Activated naive CD4-positive, alpha-beta T cell treated with anti-CD3 and anti-CD28 coated beads, Interleukin-2, amount 50 U/mL, for 24 hours (primary cell): ENCODE data around the gene FAAP20.

Source experiments
- H3K27ac Mint-ChIP-seq: one replicate; pipeline ENCODE4 v1.8.0; 2021; ENCODE audit warnings: mild to moderate bottlenecking, mixed read lengths
- H3K27me3 Mint-ChIP-seq: one replicate; pipeline ENCODE4 v1.8.0; 2021; ENCODE audit warnings: mixed read lengths
- H3K36me3 Mint-ChIP-seq: one replicate; pipeline ENCODE4 v1.8.0; 2021; ENCODE audit warnings: mixed read lengths
- H3K4me1 Mint-ChIP-seq: one replicate; pipeline ENCODE4 v1.8.0; 2021; ENCODE audit warnings: mixed read lengths
- H3K4me3 Mint-ChIP-seq: one replicate; pipeline ENCODE4 v1.8.0; 2021; ENCODE audit warnings: mild to moderate bottlenecking, mixed read lengths
- H3K9me3 Mint-ChIP-seq: one replicate; pipeline ENCODE4 v1.8.0; 2021; ENCODE audit warnings: mixed read lengths

Gene FAAP20

GRCh38 chr1:2205191-2205952 is 10.8 kb upstream of the FAAP20 start:
- no peaks in the 10 kb centered on the region for H3K36me3 Mint-ChIP-seq
- no peaks in the 10 kb centered on the region for H3K27me3 Mint-ChIP-seq
- peak overlapping the region; percentile 54 for H3K4me3 Mint-ChIP-seq
- no peak overlapping the region for H3K27ac Mint-ChIP-seq
- no peaks in the 10 kb centered on the region for H3K9me3 Mint-ChIP-seq
- H3K4me1 Mint-ChIP-seq, result no peaks in the 10 kb centered on the region

- no peaks in the 10 kb centered on the region for H3K36me3 Mint-ChIP-seq
- no peaks in the 10 kb centered on the region for H3K27me3 Mint-ChIP-seq
- no peaks in the 10 kb centered on the region for H3K9me3 Mint-ChIP-seq
- peaks cover 3% of the 10 kb centered on the region for H3K4me1 Mint-ChIP-seq
- H3K27ac Mint-ChIP-seq, result no peak overlapping the region
- H3K4me3 Mint-ChIP-seq, result peak overlapping the region; percentile 15
Observed at GRCh38 chr1:2204415-2205190, 10.0 kb upstream of the FAAP20 start.

GRCh38 chr1:2203671-2204414 is 9.3 kb upstream of the FAAP20 start:
- Mint-ChIP-seq H3K4me1 (peaks cover 11% of the 10 kb centered on the region), H3K9me3 (no peaks in the 10 kb centered on the region), H3K27ac (no peak overlapping the region), H3K36me3 (no peaks in the 10 kb centered on the region), H3K27me3 (no peaks in the 10 kb centered on the region), H3K4me3 (no peak overlapping the region)

GRCh38 chr1:2202843-2203601 is 8.4 kb upstream of the FAAP20 start:
- peaks cover 19% of the 10 kb centered on the region for H3K4me1 Mint-ChIP-seq
- peak overlapping the region; percentile 62 for H3K27ac Mint-ChIP-seq
- no peak overlapping the region for H3K4me3 Mint-ChIP-seq
- H3K27me3 Mint-ChIP-seq, result no peaks in the 10 kb centered on the region
- no peaks in the 10 kb centered on the region for H3K36me3 Mint-ChIP-seq
- H3K9me3 Mint-ChIP-seq, result no peaks in the 10 kb centered on the region

GRCh38 chr1:2202008-2202575 is 7.5 kb upstream of the FAAP20 start:
- peaks cover 21% of the 10 kb centered on the region for H3K4me1 Mint-ChIP-seq
- H3K27ac Mint-ChIP-seq, result no peak overlapping the region
- H3K4me3 Mint-ChIP-seq, result no peak overlapping the region
- no peaks in the 10 kb centered on the region for H3K36me3 Mint-ChIP-seq
- H3K9me3 Mint-ChIP-seq, result no peaks in the 10 kb centered on the region
- no peaks in the 10 kb centered on the region for H3K27me3 Mint-ChIP-seq

- H3K9me3 Mint-ChIP-seq, result no peaks in the 10 kb centered on the region
- H3K27me3 Mint-ChIP-seq, result no peaks in the 10 kb centered on the region
- H3K4me1 Mint-ChIP-seq, result peaks cover 21% of the 10 kb centered on the region
- no peaks in the 10 kb centered on the region for H3K36me3 Mint-ChIP-seq
- no peak overlapping the region for H3K27ac Mint-ChIP-seq
- H3K4me3 Mint-ChIP-seq, result no peak overlapping the region
Observed at GRCh38 chr1:2201062-2201461, 6.5 kb upstream of the FAAP20 start.

- Mint-ChIP-seq H3K9me3 (no peaks in the 10 kb centered on the region), H3K4me1 (peaks cover 21% of the 10 kb centered on the region), H3K27me3 (no peaks in the 10 kb centered on the region), H3K27ac (no peak overlapping the region), H3K36me3 (no peaks in the 10 kb centered on the region), H3K4me3 (no peak overlapping the region)
Observed at GRCh38 chr1:2200308-2200943, 5.9 kb upstream of the FAAP20 start.

GRCh38 chr1:2199042-2199810 is 4.7 kb upstream of the FAAP20 start:
- Mint-ChIP-seq H3K27me3 (no peaks in the 10 kb centered on the region), H3K4me1 (peaks cover 21% of the 10 kb centered on the region)

GRCh38 chr1:2198571-2198970 is 4.0 kb upstream of the FAAP20 start:
- no peaks in the 10 kb centered on the region for H3K9me3 Mint-ChIP-seq
- H3K27me3 Mint-ChIP-seq, result no peaks in the 10 kb centered on the region
- no peaks in the 10 kb centered on the region for H3K36me3 Mint-ChIP-seq
- H3K27ac Mint-ChIP-seq, result peak overlapping the region; percentile 89
- peaks cover 21% of the 10 kb centered on the region for H3K4me1 Mint-ChIP-seq
- peak overlapping the region; percentile 89 for H3K4me3 Mint-ChIP-seq

More at GRCh38 chr1:2199042-2199810, 4.7 kb upstream of the FAAP20 start:
- Mint-ChIP-seq H3K4me3 (peak overlapping the region; percentile 89), H3K36me3 (no peaks in the 10 kb centered on the region), H3K27ac (peak overlapping the region; percentile 89), H3K9me3 (no peaks in the 10 kb centered on the region)

- Mint-ChIP-seq H3K4me1 (peaks cover 23% of the 10 kb centered on the region), H3K36me3 (no peaks in the 10 kb centered on the region), H3K27me3 (no peaks in the 10 kb centered on the region), H3K4me3 (no peak overlapping the region), H3K9me3 (no peaks in the 10 kb centered on the region), H3K27ac (no peak overlapping the region)
Observed at GRCh38 chr1:2197707-2198165, 3.2 kb upstream of the FAAP20 start.

- Mint-ChIP-seq H3K9me3 (no peaks in the 10 kb centered on the region), H3K27ac (no peak overlapping the region), H3K36me3 (no peaks in the 10 kb centered on the region), H3K4me1 (peaks cover 25% of the 10 kb centered on the region), H3K27me3 (no peaks in the 10 kb centered on the region), H3K4me3 (no peak overlapping the region)
Observed at GRCh38 chr1:2196901-2197638, 2.5 kb upstream of the FAAP20 start.

- peaks cover 29% of the 10 kb centered on the region for H3K4me1 Mint-ChIP-seq
- no peaks in the 10 kb centered on the region for H3K36me3 Mint-ChIP-seq
- no peak overlapping the region for H3K4me3 Mint-ChIP-seq
- H3K9me3 Mint-ChIP-seq, result no peaks in the 10 kb centered on the region
- H3K27me3 Mint-ChIP-seq, result no peaks in the 10 kb centered on the region
- no peak overlapping the region for H3K27ac Mint-ChIP-seq
Observed at GRCh38 chr1:2195785-2196184, 1.2 kb upstream of the FAAP20 start.

GRCh38 chr1:2194898-2195673 is 514 bp upstream of the FAAP20 start:
- H3K4me1 Mint-ChIP-seq, result peaks cover 29% of the 10 kb centered on the region
- H3K27me3 Mint-ChIP-seq, result no peaks in the 10 kb centered on the region
- H3K36me3 Mint-ChIP-seq, result no peaks in the 10 kb centered on the region
- H3K27ac Mint-ChIP-seq, result peak overlapping the region; percentile 80
- H3K4me3 Mint-ChIP-seq, result peak overlapping the region; percentile 84
- H3K9me3 Mint-ChIP-seq, result no peaks in the 10 kb centered on the region
